ENCODE results near the gene HNRNPLL.
A peak's percentile ranks its signal among the peaks of the same experiment; 100 is the strongest.

HNRNPLL gene

DNA sequence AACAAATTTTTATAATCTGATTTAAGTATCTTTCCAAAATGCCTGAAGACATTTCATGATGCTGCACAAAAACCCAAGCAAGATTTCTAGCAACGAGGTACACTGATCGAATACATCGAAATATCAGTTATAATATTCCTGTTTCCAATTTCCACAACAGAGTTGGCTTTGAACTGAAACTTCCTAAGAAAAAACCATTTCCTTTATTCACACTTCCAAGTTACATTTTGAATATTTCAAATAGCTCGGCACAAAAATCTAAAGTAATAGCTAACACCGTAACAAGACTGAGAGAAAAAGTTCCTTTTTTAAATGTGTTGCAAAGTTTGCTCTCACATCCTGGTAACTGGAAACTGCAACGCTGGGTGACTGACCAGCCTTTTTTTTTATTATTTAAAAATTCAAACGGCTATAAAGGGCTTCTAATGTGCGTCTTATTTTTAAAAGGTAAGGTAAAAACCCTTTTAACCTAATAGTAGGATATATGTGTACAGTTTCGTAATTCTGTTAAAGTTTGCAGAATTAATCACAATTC is 1.7 kb downstream of the HNRNPLL start:
- Histone ChIP-seq H3K9ac (ENCODE audit: insufficient read length) (peak overlapping the region; percentile 85), H3K4me3 (peak overlapping the region; percentile 80), H3K27ac (no peak overlapping the region), H3K9me3 (ENCODE audit: low read depth, low read length) (no peaks in the 10 kb centered on the region), H3K36me3 (ENCODE audit: insufficient read depth, low read length) (no peaks in the 10 kb centered on the region)
- no peak for TF ChIP-seq EZH2 (IDR thresholded peaks at IDR 0.05)
- TF ChIP-seq POLR2AphosphoS5 (IDR thresholded peaks at IDR 0.05; ENCODE audit: borderline replicate concordance, low read depth, low read length) = no peak
- TF ChIP-seq FOXP2 (optimal IDR thresholded peaks at IDR 0.05; ENCODE audit: control extremely low read depth, extremely low read length, insufficient read depth) = no peak
- DNase-seq (ENCODE audit: low read depth, low spot score) = no peak

DNA sequence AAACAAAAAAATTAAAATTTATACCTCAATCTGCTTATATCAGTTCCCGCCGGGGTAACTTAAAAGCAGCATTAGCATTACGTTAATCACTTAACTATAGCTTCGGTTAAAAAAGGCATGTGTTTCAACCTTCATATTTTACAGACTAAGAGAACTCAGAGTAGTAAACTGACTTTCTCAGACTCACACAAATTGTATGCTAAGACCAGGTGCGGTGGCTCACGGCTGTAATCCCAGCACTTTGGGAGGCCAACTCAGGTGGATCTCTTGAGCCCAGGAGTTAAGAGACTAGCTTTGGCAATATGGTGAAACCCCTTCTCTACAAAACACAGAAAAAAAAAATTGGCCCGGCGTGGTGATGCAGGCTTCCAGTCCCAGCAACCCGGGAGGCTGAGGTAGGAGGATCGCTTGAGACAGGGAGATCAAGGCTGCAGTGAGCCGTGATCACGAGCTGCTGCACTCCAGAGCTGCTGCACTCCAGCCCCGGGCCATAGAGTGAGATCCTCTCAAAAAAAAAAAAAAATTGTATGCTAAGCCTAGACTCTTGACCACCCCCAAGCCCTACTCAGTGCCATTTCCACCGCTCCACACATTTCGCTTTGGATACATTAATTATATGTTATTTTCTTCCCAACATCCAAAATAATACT is 2.4 kb downstream of the HNRNPLL start:
- peak overlapping the region; percentile 85 for H3K9ac ChIP-seq (ENCODE audit: insufficient read length)
- TF ChIP-seq EZH2 (IDR thresholded peaks at IDR 0.05) (no peak), POLR2AphosphoS5 (IDR thresholded peaks at IDR 0.05; ENCODE audit: borderline replicate concordance, low read depth, low read length) (no peak), FOXP2 (optimal IDR thresholded peaks at IDR 0.05; ENCODE audit: control extremely low read depth, extremely low read length, insufficient read depth) (no peak)
- H3K27ac ChIP-seq = no peak overlapping the region; the same call in 1 of the 2 replicates
- H3K4me3 ChIP-seq = peak overlapping the region; percentile 80
- H3K36me3 ChIP-seq (ENCODE audit: insufficient read depth, low read length) = no peaks in the 10 kb centered on the region
- H3K9me3 ChIP-seq (ENCODE audit: low read depth, low read length) = no peaks in the 10 kb centered on the region
- no peak for DNase-seq (ENCODE audit: low read depth, low spot score)

DNA sequence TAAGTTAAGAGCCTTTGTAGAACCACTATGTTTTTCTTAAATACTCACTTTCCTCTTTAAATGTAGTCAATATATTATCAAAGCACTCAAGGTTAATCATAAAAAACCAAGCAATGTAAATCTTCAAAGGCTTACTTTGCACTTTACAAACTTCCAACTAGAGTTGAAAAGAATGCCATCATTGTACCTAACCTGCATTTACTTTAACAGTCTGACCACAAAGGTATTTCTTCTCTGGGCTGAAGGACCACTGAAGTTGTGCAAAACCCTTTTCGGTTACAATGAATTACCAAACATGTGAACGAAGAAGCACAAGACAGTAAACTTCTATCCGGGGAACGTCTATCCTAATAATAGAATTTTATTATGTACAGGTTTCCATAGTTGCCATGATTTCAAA is 3.0 kb downstream of the HNRNPLL start:
- no peaks in the 10 kb centered on the region for H3K9me3 ChIP-seq (ENCODE audit: low read depth, low read length)
- H3K4me3 ChIP-seq = peak overlapping the region; percentile 80
- TF ChIP-seq EZH2 (IDR thresholded peaks at IDR 0.05) (no peak), POLR2AphosphoS5 (IDR thresholded peaks at IDR 0.05; ENCODE audit: borderline replicate concordance, low read depth, low read length) (no peak), FOXP2 (optimal IDR thresholded peaks at IDR 0.05; ENCODE audit: control extremely low read depth, extremely low read length, insufficient read depth) (no peak)
- H3K9ac ChIP-seq (ENCODE audit: insufficient read length) = peak overlapping the region; percentile 27
- DNase-seq (ENCODE audit: low read depth, low spot score) = no peak
- H3K27ac ChIP-seq = peak overlapping the region; percentile 63
- no peaks in the 10 kb centered on the region for H3K36me3 ChIP-seq (ENCODE audit: insufficient read depth, low read length)

DNA sequence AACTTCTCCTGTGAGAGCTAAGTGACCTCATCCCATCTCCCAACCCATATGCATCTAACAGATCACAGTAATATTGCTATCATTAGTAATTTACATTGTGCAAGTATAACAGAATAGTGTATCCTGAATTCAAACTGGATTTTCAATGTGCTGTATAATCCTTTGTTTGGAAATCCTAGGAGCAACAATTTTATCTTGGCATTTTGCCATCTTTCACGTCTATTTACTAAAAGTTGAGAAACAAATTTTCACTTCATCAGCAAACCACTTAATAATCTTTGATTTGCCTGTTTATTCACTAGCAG is 3.8 kb downstream of the HNRNPLL start:
- Histone ChIP-seq H3K27ac (peak overlapping the region; percentile 63), H3K4me3 (peak overlapping the region; percentile 80), H3K36me3 (ENCODE audit: insufficient read depth, low read length) (no peaks in the 10 kb centered on the region), H3K9ac (ENCODE audit: insufficient read length) (peak overlapping the region; percentile 11), H3K9me3 (ENCODE audit: low read depth, low read length) (no peaks in the 10 kb centered on the region)
- no peak for TF ChIP-seq POLR2AphosphoS5 (IDR thresholded peaks at IDR 0.05; ENCODE audit: borderline replicate concordance, low read depth, low read length)
- no peak for TF ChIP-seq FOXP2 (optimal IDR thresholded peaks at IDR 0.05; ENCODE audit: control extremely low read depth, extremely low read length, insufficient read depth)
- TF ChIP-seq EZH2 (IDR thresholded peaks at IDR 0.05) = no peak
- no peak for DNase-seq (ENCODE audit: low read depth, low spot score)

DNA sequence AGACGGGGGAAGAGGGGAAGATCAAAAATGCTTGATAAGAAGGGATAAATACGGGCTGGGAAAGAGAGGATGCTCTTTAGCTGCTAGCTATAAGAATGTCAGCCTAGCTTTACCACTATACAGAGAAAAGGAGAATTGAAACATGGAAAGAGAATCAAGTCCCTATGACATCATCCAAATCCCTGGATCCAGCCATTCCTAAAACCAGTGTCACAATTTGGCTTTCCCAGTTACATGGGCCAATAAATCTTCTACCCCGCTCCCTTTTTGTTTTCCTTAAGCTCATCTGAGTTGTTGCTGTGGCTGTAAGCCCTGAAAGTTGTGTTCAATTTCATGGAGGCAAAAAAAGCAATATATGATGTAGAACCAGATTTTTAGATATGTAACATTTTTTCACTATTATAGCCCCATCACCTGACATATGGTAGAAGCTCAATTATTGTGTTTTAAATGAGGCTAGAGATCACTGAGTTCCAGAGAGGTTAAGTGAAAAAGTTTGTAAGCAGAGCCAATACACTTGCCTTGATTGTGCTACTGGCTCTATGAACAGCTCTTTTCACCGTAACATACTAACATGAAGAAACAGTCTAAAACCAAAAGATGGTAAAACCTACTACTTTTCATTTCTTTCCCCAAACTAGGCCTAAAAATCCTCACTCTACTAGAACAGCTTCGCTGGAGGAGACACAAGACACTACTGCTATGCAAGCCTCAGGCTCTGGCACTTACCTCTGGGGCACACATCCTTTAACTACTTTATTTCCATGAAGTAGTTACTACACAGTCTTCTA is 4.3 kb downstream of the HNRNPLL start:
- no peaks in the 10 kb centered on the region for H3K9me3 ChIP-seq (ENCODE audit: low read depth, low read length)
- H3K36me3 ChIP-seq (ENCODE audit: insufficient read depth, low read length) = no peaks in the 10 kb centered on the region
- peak overlapping the region; percentile 80 for H3K4me3 ChIP-seq
- TF ChIP-seq FOXP2 (optimal IDR thresholded peaks at IDR 0.05; ENCODE audit: control extremely low read depth, extremely low read length, insufficient read depth) (no peak), POLR2AphosphoS5 (IDR thresholded peaks at IDR 0.05; ENCODE audit: borderline replicate concordance, low read depth, low read length) (no peak), EZH2 (IDR thresholded peaks at IDR 0.05) (no peak)
- H3K9ac ChIP-seq (ENCODE audit: insufficient read length) = peak overlapping the region; percentile 11
- peak overlapping the region; percentile 63 for H3K27ac ChIP-seq
- DNase-seq (ENCODE audit: low read depth, low spot score) = no peak

DNA sequence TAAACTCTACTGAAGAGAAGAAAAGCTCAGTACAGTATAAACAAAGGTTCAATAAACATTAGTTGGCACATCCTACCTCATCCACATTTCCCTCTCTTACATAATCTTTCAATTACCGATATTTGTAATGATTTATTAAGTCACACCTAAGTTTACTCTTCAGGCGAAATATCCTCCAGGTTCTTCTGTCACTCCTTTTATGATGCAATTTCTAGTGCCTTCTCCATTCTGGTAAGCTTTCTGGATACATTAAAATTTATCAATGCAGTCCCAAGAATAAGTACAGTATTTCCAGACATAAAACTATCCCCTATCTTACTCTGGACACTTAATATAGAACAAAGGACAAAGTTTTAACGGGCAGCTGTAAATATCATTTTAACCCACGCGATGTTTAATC is 5.6 kb downstream of the HNRNPLL start:
- 0 out of 2 replicates have a peak overlapping the region, but pooled peaks have one; percentile 12 for H3K27ac ChIP-seq
- no peaks in the 10 kb centered on the region for H3K9me3 ChIP-seq (ENCODE audit: low read depth, low read length)
- no peak for DNase-seq (ENCODE audit: low read depth, low spot score)
- H3K36me3 ChIP-seq (ENCODE audit: insufficient read depth, low read length) = no peaks in the 10 kb centered on the region
- H3K9ac ChIP-seq (ENCODE audit: insufficient read length) = no peak overlapping the region
- no peak overlapping the region for H3K4me3 ChIP-seq
- TF ChIP-seq POLR2AphosphoS5 (IDR thresholded peaks at IDR 0.05; ENCODE audit: borderline replicate concordance, low read depth, low read length) = no peak
- TF ChIP-seq EZH2 (IDR thresholded peaks at IDR 0.05) = no peak
- TF ChIP-seq FOXP2 (optimal IDR thresholded peaks at IDR 0.05; ENCODE audit: control extremely low read depth, extremely low read length, insufficient read depth) = no peak

DNA sequence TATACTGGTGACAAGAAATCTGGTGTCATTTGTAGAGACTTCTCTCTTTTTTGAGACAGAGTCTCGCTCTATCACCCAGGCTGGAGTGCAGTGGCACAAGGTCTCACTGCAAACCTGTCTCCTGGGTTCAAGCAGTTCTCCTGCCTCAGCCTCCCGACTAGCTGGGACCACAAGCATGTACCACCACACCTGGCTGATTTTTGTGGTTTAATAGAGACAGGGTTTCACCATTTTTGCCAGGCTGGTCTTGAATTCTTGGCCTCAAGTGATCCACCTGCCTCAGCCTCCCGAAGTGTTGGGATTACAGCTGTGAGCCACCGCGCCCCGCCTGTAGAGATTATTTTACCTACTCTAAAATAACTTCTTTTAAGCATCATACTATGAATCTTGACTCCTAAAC is 6.5 kb downstream of the HNRNPLL start:
- no peak for DNase-seq (ENCODE audit: low read depth, low spot score)
- no peak overlapping the region for H3K4me3 ChIP-seq
- H3K9me3 ChIP-seq (ENCODE audit: low read depth, low read length) = no peaks in the 10 kb centered on the region
- TF ChIP-seq EZH2 (IDR thresholded peaks at IDR 0.05) (no peak), FOXP2 (optimal IDR thresholded peaks at IDR 0.05; ENCODE audit: control extremely low read depth, extremely low read length, insufficient read depth) (no peak), POLR2AphosphoS5 (IDR thresholded peaks at IDR 0.05; ENCODE audit: borderline replicate concordance, low read depth, low read length) (no peak)
- no peak overlapping the region for H3K27ac ChIP-seq
- H3K36me3 ChIP-seq (ENCODE audit: insufficient read depth, low read length) = no peaks in the 10 kb centered on the region
- no peak overlapping the region for H3K9ac ChIP-seq (ENCODE audit: insufficient read length)

DNA sequence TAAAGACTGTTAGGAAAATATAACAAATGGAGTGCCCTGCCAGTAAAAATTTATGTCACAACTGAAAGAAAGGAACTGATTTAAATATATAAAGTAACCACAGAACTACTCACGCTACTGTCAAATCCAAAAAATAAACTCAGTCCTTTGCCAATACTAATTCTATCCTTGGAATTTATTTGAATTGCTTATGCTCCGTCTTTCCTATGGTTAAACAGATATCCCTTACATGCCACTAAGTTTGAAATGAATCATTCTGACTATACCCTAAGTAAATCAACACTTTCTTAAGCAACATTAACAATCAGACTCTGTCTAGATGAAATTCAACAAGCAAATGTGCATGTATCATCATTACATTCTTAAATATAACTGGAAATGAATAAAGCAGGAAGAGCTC is 9.8 kb downstream of the HNRNPLL start:
- Histone ChIP-seq H3K27ac (peak overlapping the region; percentile 43), H3K4me3 (peak overlapping the region; percentile 23), H3K9me3 (ENCODE audit: low read depth, low read length) (no peaks in the 10 kb centered on the region), H3K36me3 (ENCODE audit: insufficient read depth, low read length) (peaks cover 7% of the 10 kb centered on the region; the same call in 1 of the 2 replicates), H3K9ac (ENCODE audit: insufficient read length) (no peak overlapping the region)
- no peak for DNase-seq (ENCODE audit: low read depth, low spot score)
- TF ChIP-seq POLR2AphosphoS5 (IDR thresholded peaks at IDR 0.05; ENCODE audit: borderline replicate concordance, low read depth, low read length) = no peak
- no peak for TF ChIP-seq FOXP2 (optimal IDR thresholded peaks at IDR 0.05; ENCODE audit: control extremely low read depth, extremely low read length, insufficient read depth)
- TF ChIP-seq EZH2 (IDR thresholded peaks at IDR 0.05) = no peak

All from SK-N-MC (cell line).